Ishikawa (cell line): Measurements from ENCODE around the gene ATAD2B.

Source experiments
- CEBPB ChIP-seq: IDR thresholded peaks from 2 replicates; pipeline ENCODE4 v1.6.1; 2012
- CREB1 ChIP-seq: IDR thresholded peaks from 2 replicates; pipeline ENCODE4 v1.6.1; 2012; ENCODE audit warnings: low read depth
- EGR1 ChIP-seq: IDR thresholded peaks from 2 replicates; pipeline ENCODE4 v1.6.1; 2012
- EP300 ChIP-seq: IDR thresholded peaks from 2 replicates; pipeline ENCODE4 v1.6.1; 2012; ENCODE audit warnings: borderline replicate concordance
- FOXM1 ChIP-seq: IDR thresholded peaks from 2 replicates; pipeline ENCODE4 v1.6.1; 2012; ENCODE audit warnings: low read depth, borderline replicate concordance
- NFIC ChIP-seq: IDR thresholded peaks from 2 replicates; pipeline ENCODE4 v1.6.1; 2012
- RAD21 ChIP-seq: IDR thresholded peaks from 2 replicates; pipeline ENCODE4 v1.6.1; 2012; ENCODE audit warnings: low read depth
- TAF1 ChIP-seq: IDR thresholded peaks from 2 replicates; pipeline ENCODE4 v1.6.1; 2012; ENCODE audit warnings: low read depth, mild to moderate bottlenecking
- TCF12 ChIP-seq: IDR thresholded peaks from 2 replicates; pipeline ENCODE4 v1.6.1; 2012; ENCODE audit warnings: low read depth
- TEAD4 ChIP-seq: IDR thresholded peaks from 2 replicates; pipeline ENCODE4 v1.6.1; 2012
- YY1 ChIP-seq: IDR thresholded peaks from 2 replicates; pipeline ENCODE4 v1.6.1; 2012; ENCODE audit warnings: low read depth
- ZBTB7A ChIP-seq: IDR thresholded peaks from 2 replicates; pipeline ENCODE4 v1.6.1; 2012; ENCODE audit warnings: low read depth
- TF ChIP-seq, protein P1 (sequence below): IDR thresholded peaks from 2 replicates; pipeline ENCODE4 v1.6.1; 2012
- TF ChIP-seq, protein P2 (sequence below): IDR thresholded peaks from 2 replicates; pipeline ENCODE4 v1.6.1; 2012
- TF ChIP-seq, protein P3 (sequence below): IDR thresholded peaks from 2 replicates; pipeline ENCODE4 v1.6.1; 2012; ENCODE audit warnings: low read depth, mild to moderate bottlenecking

ATAD2B gene

DNA sequence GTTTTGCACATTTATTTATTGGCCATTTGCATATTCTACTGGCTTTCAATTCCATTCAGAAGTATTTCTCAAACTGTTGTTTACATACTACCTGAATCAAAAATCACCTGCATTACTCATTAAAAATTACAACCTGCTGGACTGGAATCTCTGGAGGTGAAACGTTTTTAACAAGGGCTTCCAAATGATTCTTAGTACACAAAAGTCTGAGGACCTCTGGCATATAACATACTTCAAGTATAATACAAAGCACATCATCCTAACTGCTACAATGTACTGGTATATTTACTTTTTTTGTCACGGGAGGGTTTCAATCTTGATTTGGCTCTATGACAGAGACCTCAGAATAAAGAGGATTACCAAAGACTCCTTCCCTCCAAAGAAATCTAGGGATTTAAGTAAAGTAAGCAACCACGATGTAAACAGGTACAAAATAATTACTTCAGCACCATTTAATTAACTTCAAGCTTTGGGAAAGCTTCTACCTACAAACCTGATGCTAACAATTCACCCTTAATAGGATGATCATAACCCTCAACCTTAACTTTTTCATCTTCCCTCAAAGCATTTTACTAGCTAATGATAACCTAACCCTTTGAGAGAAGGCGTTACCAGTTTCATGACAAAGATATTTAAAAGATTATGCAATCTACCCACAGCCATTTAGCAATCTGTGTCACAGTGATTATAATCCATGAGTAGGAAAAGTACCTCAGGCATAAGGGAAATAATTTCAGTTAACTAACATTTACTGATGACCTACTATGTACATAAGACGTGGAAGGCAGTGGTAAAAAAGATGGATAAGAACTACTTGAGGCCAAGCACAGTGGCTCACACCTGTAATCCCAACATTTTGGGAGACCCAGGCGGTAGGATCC, 24.7 kb downstream of the ATAD2B start:
- TF ChIP-seq CREB1, result no peak
- no peak for TF ChIP-seq FOXM1
- peak; percentile 63 for TF ChIP-seq CEBPB

DNA sequence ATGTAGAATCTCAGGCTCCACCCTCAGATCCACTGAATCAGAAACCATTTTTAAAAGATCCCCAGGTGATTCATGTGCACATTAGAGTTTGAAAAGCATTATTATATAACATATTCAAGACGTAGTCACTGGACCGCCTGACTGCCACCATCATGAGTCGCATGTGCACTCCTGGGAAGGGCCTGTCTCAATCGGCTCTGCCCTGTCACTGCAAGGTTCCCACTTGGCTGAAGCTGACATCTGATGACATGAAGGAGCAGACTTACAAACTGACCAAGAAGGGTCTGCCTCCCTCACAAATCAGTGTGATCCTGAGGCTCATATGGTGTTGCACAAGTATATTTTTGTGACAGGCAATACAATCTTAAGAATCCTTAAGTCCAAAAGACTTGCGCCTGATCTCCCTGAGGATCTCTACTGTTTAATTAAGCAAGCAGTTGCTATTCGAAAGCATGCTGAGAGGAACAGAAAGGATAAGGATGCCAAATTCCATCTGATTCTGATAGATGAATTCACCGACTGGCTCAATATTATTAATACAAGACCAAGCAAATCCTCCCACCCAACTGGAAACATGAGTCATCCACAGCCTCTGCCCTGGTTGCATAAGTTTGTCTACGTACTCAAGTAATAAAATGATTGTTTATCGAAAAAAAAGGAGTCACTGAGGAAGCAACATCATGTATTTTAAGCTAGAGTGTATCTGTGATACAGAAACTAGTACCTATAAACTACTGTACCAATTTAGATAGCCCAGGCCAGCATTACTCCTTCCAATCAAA, 26.2 kb downstream of the ATAD2B start:
- TF ChIP-seq CEBPB, result peak; percentile 51
- no peak for TF ChIP-seq RAD21

DNA sequence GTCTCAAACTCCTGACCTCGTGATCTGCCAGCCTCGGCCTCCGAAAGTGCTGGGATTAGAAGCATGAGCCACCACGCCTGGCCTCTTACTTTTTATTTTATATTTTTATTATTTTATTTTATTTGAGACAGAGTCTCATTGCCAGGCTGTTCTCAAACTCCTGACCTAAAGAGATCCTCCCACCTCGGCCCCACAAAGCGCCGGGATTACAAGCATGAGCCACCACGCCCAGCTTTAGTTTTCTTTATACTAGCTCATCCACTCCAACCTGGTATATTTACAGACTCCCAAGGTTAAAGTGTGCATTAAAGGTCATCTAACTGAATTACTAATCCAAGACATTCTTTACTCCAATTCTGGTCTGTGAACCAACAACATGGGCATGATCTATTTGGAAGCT, 26.8 kb downstream of the ATAD2B start:
- no peak for TF ChIP-seq RAD21
- TF ChIP-seq ZBTB7A, result no peak
- TF ChIP-seq, protein P1, sequence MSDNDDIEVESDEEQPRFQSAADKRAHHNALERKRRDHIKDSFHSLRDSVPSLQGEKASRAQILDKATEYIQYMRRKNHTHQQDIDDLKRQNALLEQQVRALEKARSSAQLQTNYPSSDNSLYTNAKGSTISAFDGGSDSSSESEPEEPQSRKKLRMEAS, result no peak
- no peak for TF ChIP-seq CEBPB

DNA sequence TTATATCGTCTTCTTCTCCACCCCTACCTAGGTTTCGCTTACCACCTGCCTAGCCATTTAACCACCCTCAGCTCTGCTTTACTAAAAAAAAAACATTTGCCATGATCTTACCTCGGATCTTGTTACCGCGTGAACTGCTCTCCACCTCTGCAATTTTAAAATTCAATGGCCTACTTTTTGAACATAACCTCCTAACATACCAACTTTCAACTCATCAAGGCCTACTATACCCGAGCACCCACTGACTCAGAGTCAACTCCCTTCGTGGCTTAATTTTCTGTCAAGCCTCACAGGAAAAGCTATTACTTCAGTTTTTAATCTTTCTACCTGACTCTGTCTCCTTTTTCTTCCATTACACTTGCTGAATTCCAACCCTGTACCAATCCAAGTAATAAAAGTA, 55.7 kb downstream of the ATAD2B start:
- no peak for TF ChIP-seq FOXM1
- TF ChIP-seq EGR1, result no peak
- no peak for TF ChIP-seq CREB1

DNA sequence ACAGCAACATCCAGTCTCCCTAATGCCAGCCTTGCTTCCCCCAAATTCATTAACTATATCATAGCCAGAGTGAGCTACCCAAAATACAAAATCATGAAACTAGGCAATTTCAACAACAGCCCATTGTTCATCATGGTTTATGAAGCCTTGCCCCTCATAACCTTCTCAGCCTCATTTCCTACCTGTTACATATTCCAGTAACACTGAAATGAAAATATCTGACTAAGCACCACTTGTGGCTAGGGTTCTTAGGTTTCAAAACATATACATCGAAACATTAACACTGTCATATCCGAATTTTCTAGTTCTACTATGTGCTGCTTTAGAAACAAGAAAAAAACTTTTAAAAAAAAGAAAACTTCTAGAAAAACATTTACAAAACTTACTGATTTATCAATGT, 59.5 kb downstream of the ATAD2B start:
- TF ChIP-seq NFIC (no peak), TCF12 (no peak), FOXM1 (no peak), TEAD4 (no peak), RAD21 (no peak), CREB1 (no peak), EP300 (no peak), CEBPB (no peak), ZBTB7A (no peak)
- TF ChIP-seq, protein P2, sequence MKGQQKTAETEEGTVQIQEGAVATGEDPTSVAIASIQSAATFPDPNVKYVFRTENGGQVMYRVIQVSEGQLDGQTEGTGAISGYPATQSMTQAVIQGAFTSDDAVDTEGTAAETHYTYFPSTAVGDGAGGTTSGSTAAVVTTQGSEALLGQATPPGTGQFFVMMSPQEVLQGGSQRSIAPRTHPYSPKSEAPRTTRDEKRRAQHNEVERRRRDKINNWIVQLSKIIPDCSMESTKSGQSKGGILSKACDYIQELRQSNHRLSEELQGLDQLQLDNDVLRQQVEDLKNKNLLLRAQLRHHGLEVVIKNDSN, result no peak
- TF ChIP-seq, protein P3, sequence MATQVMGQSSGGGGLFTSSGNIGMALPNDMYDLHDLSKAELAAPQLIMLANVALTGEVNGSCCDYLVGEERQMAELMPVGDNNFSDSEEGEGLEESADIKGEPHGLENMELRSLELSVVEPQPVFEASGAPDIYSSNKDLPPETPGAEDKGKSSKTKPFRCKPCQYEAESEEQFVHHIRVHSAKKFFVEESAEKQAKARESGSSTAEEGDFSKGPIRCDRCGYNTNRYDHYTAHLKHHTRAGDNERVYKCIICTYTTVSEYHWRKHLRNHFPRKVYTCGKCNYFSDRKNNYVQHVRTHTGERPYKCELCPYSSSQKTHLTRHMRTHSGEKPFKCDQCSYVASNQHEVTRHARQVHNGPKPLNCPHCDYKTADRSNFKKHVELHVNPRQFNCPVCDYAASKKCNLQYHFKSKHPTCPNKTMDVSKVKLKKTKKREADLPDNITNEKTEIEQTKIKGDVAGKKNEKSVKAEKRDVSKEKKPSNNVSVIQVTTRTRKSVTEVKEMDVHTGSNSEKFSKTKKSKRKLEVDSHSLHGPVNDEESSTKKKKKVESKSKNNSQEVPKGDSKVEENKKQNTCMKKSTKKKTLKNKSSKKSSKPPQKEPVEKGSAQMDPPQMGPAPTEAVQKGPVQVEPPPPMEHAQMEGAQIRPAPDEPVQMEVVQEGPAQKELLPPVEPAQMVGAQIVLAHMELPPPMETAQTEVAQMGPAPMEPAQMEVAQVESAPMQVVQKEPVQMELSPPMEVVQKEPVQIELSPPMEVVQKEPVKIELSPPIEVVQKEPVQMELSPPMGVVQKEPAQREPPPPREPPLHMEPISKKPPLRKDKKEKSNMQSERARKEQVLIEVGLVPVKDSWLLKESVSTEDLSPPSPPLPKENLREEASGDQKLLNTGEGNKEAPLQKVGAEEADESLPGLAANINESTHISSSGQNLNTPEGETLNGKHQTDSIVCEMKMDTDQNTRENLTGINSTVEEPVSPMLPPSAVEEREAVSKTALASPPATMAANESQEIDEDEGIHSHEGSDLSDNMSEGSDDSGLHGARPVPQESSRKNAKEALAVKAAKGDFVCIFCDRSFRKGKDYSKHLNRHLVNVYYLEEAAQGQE, result no peak
- TF ChIP-seq, protein P1, result no peak

DNA sequence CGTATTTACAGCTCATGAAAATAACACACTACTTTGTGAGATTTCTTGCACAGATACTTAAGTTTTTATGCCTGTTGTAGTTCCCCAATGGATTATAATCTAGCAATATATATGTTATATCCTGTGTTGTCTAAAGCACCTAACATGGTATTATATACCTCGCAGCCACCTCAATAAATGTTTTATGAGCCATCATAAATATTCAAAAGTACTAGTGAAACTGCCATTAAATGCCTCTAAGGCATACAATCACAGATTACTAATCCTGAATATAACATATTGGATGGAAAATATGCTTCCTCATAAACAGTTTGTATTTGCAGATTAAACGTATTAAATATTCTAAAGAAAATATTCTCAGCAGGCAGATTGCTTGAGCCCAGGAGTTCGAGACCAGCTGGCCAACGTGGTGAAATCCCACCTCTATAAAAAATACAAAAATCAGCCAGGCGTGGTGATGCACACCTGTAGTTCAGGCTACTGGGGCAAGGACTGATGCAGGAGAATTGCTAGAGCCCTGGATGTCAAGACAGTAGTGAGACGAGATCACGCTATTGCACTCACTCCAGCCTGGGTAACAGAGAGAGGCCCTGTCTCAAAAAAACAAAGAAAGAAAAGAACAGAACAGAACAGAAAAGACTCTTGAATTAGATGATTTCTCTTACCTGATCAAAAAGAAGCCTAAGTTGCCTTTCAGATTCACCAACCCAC, 64.1 kb downstream of the ATAD2B start:
- TF ChIP-seq ZBTB7A (no peak), CEBPB (no peak), EP300 (no peak), RAD21 (no peak), TAF1 (no peak), YY1 (no peak), TCF12 (no peak), CREB1 (no peak)
- TF ChIP-seq, protein P2, result no peak

DNA sequence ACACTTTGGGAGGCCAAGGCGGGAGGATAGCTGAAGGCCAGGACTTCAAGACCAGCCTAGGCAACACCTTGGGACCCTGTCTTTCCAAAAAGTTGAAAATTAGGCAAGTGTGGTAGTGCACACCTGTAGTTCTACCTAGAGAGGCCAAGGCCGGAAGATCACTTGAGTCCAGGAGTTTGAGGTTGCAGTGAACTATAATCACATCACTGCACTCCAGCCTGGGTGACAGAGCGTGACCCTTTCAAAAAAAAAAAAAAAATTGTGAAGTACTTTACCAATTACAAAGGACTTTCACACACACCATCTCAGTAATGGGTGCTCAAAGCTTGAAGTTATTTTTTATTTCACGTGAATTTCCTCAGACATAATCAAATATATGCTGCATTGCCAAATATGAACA, 65.0 kb downstream of the ATAD2B start:
- TF ChIP-seq ZBTB7A, result no peak
- TF ChIP-seq, protein P3, result no peak
- no peak for TF ChIP-seq YY1
- no peak for TF ChIP-seq CREB1
- TF ChIP-seq EGR1, result no peak
- no peak for TF ChIP-seq EP300
- TF ChIP-seq TEAD4, result no peak
- TF ChIP-seq, protein P1, result no peak
- no peak for TF ChIP-seq CEBPB
- no peak for TF ChIP-seq FOXM1
- TF ChIP-seq, protein P2, result no peak
- TF ChIP-seq TAF1, result no peak
